SK-N-SH (cell line): ENCODE results near the gene GABRB3. TPM values are rescaled to one million over a fixed set of nuclear protein-coding genes. Genes with fewer than 3 reads are reported as not detected.
A peak's percentile ranks its signal among the peaks of the same experiment; 100 is the strongest.

Experiments used
- CTCF ChIA-PET: fragments of 300-600, 350-600 bp; formaldehyde crosslinking; extraction: SDS; loops from one replicate; lab custom pipeline; 2021; lab: Yijun Ruan, JAX
- POLR2A ChIA-PET: fragments of 350-600 bp; sonication (Branson Sonifier 250); formaldehyde crosslinking; extraction: SDS; loops from one replicate; lab custom pipeline; 2020; ENCODE audit warnings: antibody characterized with exemption, inconsistent platforms; lab: Yijun Ruan, JAX
- DNase-seq: peaks from one replicate; pipeline ENCODE4 v3.0.0; 2012
- H2AFZ ChIP-seq: fragments of 200-600 bp; sonication (generic); 2 replicates; pipeline ENCODE4 v1.8.1; 2016; ENCODE audit warnings: antibody characterized with exemption, mild to moderate bottlenecking, low read depth
- H3F3A ChIP-seq: fragments of 200-600 bp; sonication (generic); replicated peaks from 2 replicates; pipeline ENCODE3; 2016; ENCODE audit warnings: antibody characterized with exemption, mild to moderate bottlenecking; ENCODE audit not compliant: insufficient read depth
- H3K27ac ChIP-seq, 2 experiments: fragments of 200-500 bp in 1 of 2; fragments of 200-600 bp in 1 of 2; sonication (Bioruptor generic) in 1 of 2; sonication (generic), shearing (Covaris generic) in 1 of 2; 2 replicates each; pipeline versions ENCODE4 v1.5.1 to v1.6.1; 2014 to 2016; ENCODE audit warnings: low read depth in 2 of 2, inconsistent platforms in 1 of 2, low read length in 1 of 2, mild to moderate bottlenecking in 1 of 2, mixed read lengths in 1 of 2
- H3K27me3 ChIP-seq: fragments of 200-600 bp; sonication (generic), shearing (Covaris generic); 2 replicates; pipeline ENCODE4 v1.6.1; 2016; ENCODE audit warnings: mixed run types; ENCODE audit not compliant: insufficient read depth
- H3K36me3 ChIP-seq, 2 experiments: fragments of 200-500 bp in 1 of 2; fragments of 200-600 bp in 1 of 2; sonication (Bioruptor generic) in 1 of 2; sonication (generic) in 1 of 2; replicated peaks in 1 of 2; 2 replicates each; pipeline versions ENCODE3 to v1.5.1; 2014 to 2016; ENCODE audit warnings: low read length in 1 of 2, mild to moderate bottlenecking in 1 of 2; ENCODE audit not compliant: insufficient read depth in 2 of 2, control insufficient read depth in 1 of 2
- H3K4me1 ChIP-seq, 2 experiments: fragments of 200-500 bp in 1 of 2; fragments of 200-600 bp in 1 of 2; sonication (Bioruptor generic) in 1 of 2; sonication (generic), shearing (Covaris generic) in 1 of 2; 2 replicates each; pipeline versions ENCODE4 v1.5.1 to v1.6.1; 2014 to 2016; ENCODE audit warnings: low read depth in 1 of 2, low read length in 1 of 2, mixed run types in 1 of 2; ENCODE audit not compliant: insufficient read depth in 2 of 2, control insufficient read depth in 1 of 2
- H3K4me2 ChIP-seq: fragments of 200-600 bp; sonication (generic), shearing (Covaris generic); 2 replicates; pipeline ENCODE4 v1.6.1; 2017; ENCODE audit warnings: mixed run types
- H3K4me3 ChIP-seq, 2 experiments: fragments of 200-500 bp in 1 of 2; fragments of 200-600 bp in 1 of 2; sonication (Bioruptor generic) in 1 of 2; sonication (generic), shearing (Covaris generic) in 1 of 2; 2 replicates each; pipeline versions ENCODE4 v1.5.1 to v1.8.1; 2014 to 2016; ENCODE audit warnings: low read depth in 2 of 2, inconsistent platforms in 1 of 2, low read length in 1 of 2, mild to moderate bottlenecking in 1 of 2, mixed read lengths in 1 of 2, moderate library complexity in 1 of 2
- H3K79me2 ChIP-seq: fragments of 200-600 bp; sonication (generic); 2 replicates; pipeline ENCODE4 v1.8.1; 2017; ENCODE audit warnings: mild to moderate bottlenecking; ENCODE audit not compliant: insufficient read depth
- H3K9ac ChIP-seq: fragments of 200-600 bp; sonication (generic); 2 replicates; pipeline ENCODE4 v1.6.1; 2017; ENCODE audit warnings: mixed run types
- H3K9me2 ChIP-seq: fragments of 200-600 bp; sonication (generic); 2 replicates; pipeline ENCODE4 v1.6.1; 2017; ENCODE audit warnings: mixed run types
- H3K9me3 ChIP-seq: fragments of 200-600 bp; sonication (generic); 2 replicates; pipeline ENCODE4 v1.6.1; 2017; ENCODE audit warnings: mixed run types, mild to moderate bottlenecking, moderate library complexity
- H4K20me1 ChIP-seq: fragments of 200-600 bp; sonication (generic); 2 replicates; pipeline ENCODE4 v1.6.1; 2017; ENCODE audit warnings: mild to moderate bottlenecking, mixed run types; ENCODE audit not compliant: insufficient read depth
- CHD2 ChIP-seq: fragments of 150-350 bp; IDR thresholded peaks from 2 replicates; pipeline ENCODE4 v1.6.1; 2018; ENCODE audit warnings: low read length; ENCODE audit not compliant: partially characterized antibody
- EP300 ChIP-seq, 2 experiments: IDR thresholded peaks; 2 replicates each; pipeline versions ENCODE4 v1.4.0 to v1.6.1; 2012; ENCODE audit warnings: borderline replicate concordance in 1 of 2, low read depth in 1 of 2, low read length in 1 of 2
- EZH2phosphoT487 ChIP-seq: fragments of 200-600 bp; sonication (generic); IDR thresholded peaks from 2 replicates; pipeline ENCODE4 v1.6.1; 2017; ENCODE audit warnings: low read depth, mixed run types, mild to moderate bottlenecking, antibody characterized with exemption, moderate library complexity, borderline replicate concordance
- FOSL2 ChIP-seq: IDR thresholded peaks from 2 replicates; pipeline ENCODE4 v1.4.0; 2012; ENCODE audit warnings: low read depth, mild to moderate bottlenecking, moderate library complexity, borderline replicate concordance
- FOXJ3 ChIP-seq: sonication (generic); formaldehyde crosslinking; IDR thresholded peaks from 2 replicates; pipeline ENCODE4 v1.5.1; 2020; ENCODE audit warnings: mild to moderate bottlenecking, missing genetic modification reagents
- GATA2 ChIP-seq: sonication (generic); formaldehyde crosslinking; IDR thresholded peaks from 2 replicates; pipeline ENCODE4 v1.5.0; 2020; ENCODE audit warnings: mild to moderate bottlenecking, missing genetic modification reagents
- NFIC ChIP-seq: IDR thresholded peaks from 2 replicates; pipeline ENCODE4 v1.4.0; 2012; ENCODE audit warnings: borderline replicate concordance
- NRF1 ChIP-seq: IDR thresholded peaks from 2 replicates; pipeline ENCODE4 v1.6.1; 2012; ENCODE audit warnings: low read depth, mild to moderate bottlenecking, low read length
- SIN3A ChIP-seq: IDR thresholded peaks from 2 replicates; pipeline ENCODE4 v1.6.1; 2012; ENCODE audit warnings: low read depth, mild to moderate bottlenecking, low read length, moderate library complexity, borderline replicate concordance
- SMC3 ChIP-seq: IDR thresholded peaks from 2 replicates; pipeline ENCODE4 v1.6.1; 2012; ENCODE audit warnings: low read depth, low read length, improper control_type of control experiment
- TCF12 ChIP-seq: IDR thresholded peaks from 2 replicates; pipeline ENCODE4 v1.4.0; 2012
- WGBS: methylation state at CpG from one replicate; pipeline ENCODE4 v1.1.6; 2017; ENCODE audit warnings: low lambda C conversion rate; 5-methylcytosine and 5-hydroxymethylcytosine counted together
- polyA plus RNA-seq, 3 experiments: library from polyadenylated mRNA; depleted of rRNA; stranded (reverse); fragments of >200 nt; gene quantifications; 2 replicates each; pipeline ENCODE4 v1.2.3, GENCODE V29; 2012
- TF ChIP-seq, protein P1 (sequence below): IDR thresholded peaks from 2 replicates; pipeline ENCODE4; 2012
- TF ChIP-seq, protein P2 (sequence below): IDR thresholded peaks from 2 replicates; pipeline ENCODE4 v1.4.0; 2012; ENCODE audit warnings: low read depth, borderline replicate concordance

Gene GABRB3
- polyA plus RNA-seq, 1 of the 3 experiments (the other 2 are of a cell fraction): 0.10 TPM

DNA sequence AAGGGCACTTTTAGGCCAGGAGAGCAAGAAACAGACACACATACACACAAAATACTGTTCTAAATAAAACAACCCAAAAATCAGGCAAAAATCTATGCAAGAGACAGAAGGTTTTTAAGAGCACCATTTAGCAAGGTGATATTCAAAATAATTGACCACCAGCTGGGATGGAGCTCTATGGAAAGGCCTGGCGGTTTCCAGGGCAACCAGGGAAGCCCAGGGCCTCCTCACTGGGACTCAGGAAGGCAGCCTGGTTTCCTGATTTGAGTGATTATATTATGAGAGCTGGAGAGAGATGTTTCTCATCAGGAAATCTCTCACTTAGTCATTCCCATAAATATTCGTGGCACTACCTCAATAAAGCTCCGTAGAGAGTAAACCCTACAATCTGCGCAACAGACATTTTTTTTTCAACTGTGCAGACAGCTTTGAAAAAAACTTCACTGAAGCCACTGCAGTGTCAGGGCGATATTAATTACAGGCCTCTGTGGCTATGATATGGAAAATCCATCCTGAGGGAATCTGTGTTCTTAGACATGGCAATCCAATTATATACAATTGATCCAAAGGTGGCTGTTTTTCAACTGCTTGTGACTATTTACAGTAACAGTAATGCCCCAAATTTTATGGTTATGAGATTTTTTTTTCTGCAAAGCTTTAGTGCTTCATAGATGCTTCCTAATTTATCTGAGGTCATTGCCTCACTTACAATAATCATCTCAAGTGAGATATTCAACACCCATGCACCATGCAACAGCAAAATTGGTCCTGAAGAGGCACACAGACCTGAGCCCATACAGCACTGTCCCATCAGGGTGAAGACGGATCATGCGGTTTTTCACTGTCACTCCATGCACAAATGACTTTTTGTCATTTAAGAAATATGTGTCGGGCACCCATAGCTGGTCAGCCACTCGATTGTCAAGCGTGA is 152.1 kb downstream of the GABRB3 start:
- POLR2A ChIA-PET: no interaction called here
- WGBS: 26% methylated on average over 10 of the region's 10 CpGs

DNA sequence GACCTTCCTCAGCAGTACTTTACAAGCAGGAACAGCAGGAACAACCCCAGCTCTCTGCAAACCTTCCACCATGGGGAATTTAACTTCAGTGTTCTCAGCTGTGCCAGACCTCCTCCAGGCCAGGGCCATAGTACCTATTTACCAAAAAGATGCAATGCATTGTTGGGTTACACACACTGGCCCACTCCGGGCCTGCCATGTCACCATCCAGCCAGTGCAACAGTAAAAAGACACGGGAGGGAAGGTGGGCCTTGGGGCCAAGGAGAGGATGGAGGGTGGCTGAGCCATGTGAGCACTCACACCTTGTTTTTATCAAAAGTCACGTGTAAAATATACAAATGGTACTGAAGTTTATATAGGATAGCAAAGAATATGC is 157.0 kb downstream of the GABRB3 start:
- Histone ChIP-seq H3K4me3 (no peak overlapping the region), H3K9me3 (0 out of 2 replicates have a peak, but pooled peaks cover 2% of the 10 kb centered on the region), H3K79me2 (no peaks in the 10 kb centered on the region), H3K9me2 (no peaks in the 10 kb centered on the region), H3K4me1 (peaks cover 0 to 4% of the 10 kb centered on the region in 2 experiments; a peak in 2 of 4 replicates), H3K4me2 (no peak overlapping the region), H4K20me1 (no peaks in the 10 kb centered on the region), H3F3A (no peaks in the 10 kb centered on the region), H3K27me3 (no peaks in the 10 kb centered on the region), H3K9ac (no peak overlapping the region), H2AFZ (no peak overlapping the region), H3K27ac (no peak overlapping the region), H3K36me3 (no peaks in the 10 kb centered on the region)
- WGBS: 21% methylated on average over 3 of the region's 3 CpGs
- no peak for TF ChIP-seq TCF12
- no peak for TF ChIP-seq EP300 (IDR thresholded peaks at IDR 0.05; ENCODE audit: borderline replicate concordance in 1 of 2, low read depth in 1 of 2, low read length in 1 of 2)
- TF ChIP-seq FOSL2: no peak
- TF ChIP-seq, protein P1, sequence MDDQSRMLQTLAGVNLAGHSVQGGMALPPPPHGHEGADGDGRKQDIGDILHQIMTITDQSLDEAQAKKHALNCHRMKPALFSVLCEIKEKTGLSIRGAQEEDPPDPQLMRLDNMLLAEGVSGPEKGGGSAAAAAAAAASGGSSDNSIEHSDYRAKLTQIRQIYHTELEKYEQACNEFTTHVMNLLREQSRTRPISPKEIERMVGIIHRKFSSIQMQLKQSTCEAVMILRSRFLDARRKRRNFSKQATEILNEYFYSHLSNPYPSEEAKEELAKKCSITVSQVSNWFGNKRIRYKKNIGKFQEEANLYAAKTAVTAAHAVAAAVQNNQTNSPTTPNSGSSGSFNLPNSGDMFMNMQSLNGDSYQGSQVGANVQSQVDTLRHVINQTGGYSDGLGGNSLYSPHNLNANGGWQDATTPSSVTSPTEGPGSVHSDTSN: no peak
- no peak for TF ChIP-seq NRF1
- TF ChIP-seq SIN3A: no peak
- no peak for TF ChIP-seq NFIC
- no peak for TF ChIP-seq FOXJ3
- no peak for TF ChIP-seq CHD2
- TF ChIP-seq, protein P2, sequence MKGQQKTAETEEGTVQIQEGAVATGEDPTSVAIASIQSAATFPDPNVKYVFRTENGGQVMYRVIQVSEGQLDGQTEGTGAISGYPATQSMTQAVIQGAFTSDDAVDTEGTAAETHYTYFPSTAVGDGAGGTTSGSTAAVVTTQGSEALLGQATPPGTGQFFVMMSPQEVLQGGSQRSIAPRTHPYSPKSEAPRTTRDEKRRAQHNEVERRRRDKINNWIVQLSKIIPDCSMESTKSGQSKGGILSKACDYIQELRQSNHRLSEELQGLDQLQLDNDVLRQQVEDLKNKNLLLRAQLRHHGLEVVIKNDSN: no peak
- no peak for TF ChIP-seq SMC3
- ChIA-PET CTCF (interaction anchor here (1.4 kb wide), 1 partner anchor 53 kb away, joined by 4 read pairs; no protein-coding TSS in a partner anchor), POLR2A (no interaction called here)
- DNase-seq: no peak

More for the DNA sequence above, 152.1 kb downstream of the GABRB3 start:
- Histone ChIP-seq H3K4me2 (no peak overlapping the region), H2AFZ (no peak overlapping the region), H3K79me2 (no peaks in the 10 kb centered on the region), H3K4me1 (peaks cover 0 to 7% of the 10 kb centered on the region in 2 experiments; a peak in 2 of 4 replicates), H3K36me3 (no peaks in the 10 kb centered on the region), H3K9me3 (0 out of 2 replicates have a peak, but pooled peaks cover 2% of the 10 kb centered on the region), H3K27me3 (no peaks in the 10 kb centered on the region), H3K9ac (no peak overlapping the region), H3K9me2 (no peaks in the 10 kb centered on the region), H3F3A (no peaks in the 10 kb centered on the region), H3K4me3 (no peak overlapping the region), H4K20me1 (no peaks in the 10 kb centered on the region), H3K27ac (peak overlapping the region in 1 of 2 experiments; percentile 34; a peak in 2 of 4 replicates)
- DNase-seq: peak; percentile 46
- CTCF ChIA-PET: interaction anchor here (0.6 kb wide), 1 partner anchor 69 kb away, joined by 3 read pairs; no protein-coding TSS in a partner anchor
- no peak for TF ChIP-seq EZH2phosphoT487
- TF ChIP-seq GATA2 (CRISPR knock-in tag): peak; percentile 5; the same call in 1 of the 2 replicates
